Measurements from ENCODE around the gene CBFB.

The CBFB gene

GRCh38 chr16:67023689-67024088 is 5.3 kb upstream of the CBFB start:
- in situ Hi-C loops (cut with MboI; ENCODE audit: low pct_unique_long_range_greater_than_20kb, low sequenced_read_pairs, unreplicated experiment): no loop called here
- no peak for DNase-seq (ENCODE audit: low spot score)
- TF ChIP-seq CTCF (IDR thresholded peaks at IDR 0.05; ENCODE audit: extremely low read depth, insufficient read depth, missing control alignments): no peak

- no peak for DNase-seq (ENCODE audit: low spot score)
- in situ Hi-C loops (cut with MboI; ENCODE audit: low pct_unique_long_range_greater_than_20kb, low sequenced_read_pairs, unreplicated experiment): no loop called here
- TF ChIP-seq CTCF (IDR thresholded peaks at IDR 0.05; ENCODE audit: extremely low read depth, insufficient read depth, missing control alignments): no peak
Measured at GRCh38 chr16:67024384-67025209, 4.4 kb upstream of the CBFB start.

- in situ Hi-C loops (cut with MboI; ENCODE audit: low pct_unique_long_range_greater_than_20kb, low sequenced_read_pairs, unreplicated experiment): no loop called here
Measured at GRCh38 chr16:67025210-67025550, 3.8 kb upstream of the CBFB start.

GRCh38 chr16:67026570-67026969 is 2.4 kb upstream of the CBFB start:
- TF ChIP-seq CTCF (IDR thresholded peaks at IDR 0.05; ENCODE audit: extremely low read depth, insufficient read depth, missing control alignments): no peak
- peak; percentile 11 for DNase-seq (ENCODE audit: low spot score)
- in situ Hi-C loops (cut with MboI; ENCODE audit: low pct_unique_long_range_greater_than_20kb, low sequenced_read_pairs, unreplicated experiment): no loop called here

More at GRCh38 chr16:67025210-67025550, 3.8 kb upstream of the CBFB start:
- no peak for DNase-seq (ENCODE audit: low spot score)
- no peak for TF ChIP-seq CTCF (IDR thresholded peaks at IDR 0.05; ENCODE audit: extremely low read depth, insufficient read depth, missing control alignments)

GRCh38 chr16:67027046-67027445 is 1.9 kb upstream of the CBFB start:
- in situ Hi-C loops (cut with MboI; ENCODE audit: low pct_unique_long_range_greater_than_20kb, low sequenced_read_pairs, unreplicated experiment): no loop called here

GRCh38 chr16:67028167-67028695 is 718 bp upstream of the CBFB start:
- no peak for DNase-seq (ENCODE audit: low spot score)
- in situ Hi-C loops (cut with MboI; ENCODE audit: low pct_unique_long_range_greater_than_20kb, low sequenced_read_pairs, unreplicated experiment): no loop called here
- no peak for TF ChIP-seq CTCF (IDR thresholded peaks at IDR 0.05; ENCODE audit: extremely low read depth, insufficient read depth, missing control alignments)

More at GRCh38 chr16:67027046-67027445, 1.9 kb upstream of the CBFB start:
- no peak for DNase-seq (ENCODE audit: low spot score)
- no peak for TF ChIP-seq CTCF (IDR thresholded peaks at IDR 0.05; ENCODE audit: extremely low read depth, insufficient read depth, missing control alignments)
